IMR-90 (cell line): Measurements from ENCODE around the gene TSR3. TPM values are rescaled to one million over a fixed set of nuclear protein-coding genes. Genes with fewer than 3 reads are reported as not detected.

Experiments
- ATAC-seq: fragments of 200-7000 bp; cut with Tn5 transposase; 2 replicates; pipeline ENCODE4 v1.9.1; 2020; ENCODE audit warnings: low read depth, mild to moderate bottlenecking, moderate library complexity
- BruUV-seq: library from RNA; stranded (reverse); fragments of 400-500 nt; replicated peaks from 2 replicates; lab custom pipeline; 2021; lab: Mats Ljungman, UMichigan
- CTCF ChIA-PET: fragments of 300-600 bp; formaldehyde crosslinking; extraction: SDS; loops from one replicate; lab custom pipeline; 2021; ENCODE audit warnings: antibody characterized with exemption; lab: Yijun Ruan, JAX
- POLR2A ChIA-PET: fragments of 300-600 bp; sonication (Branson Sonifier 250); formaldehyde crosslinking; loops from one replicate; lab custom pipeline; 2022; ENCODE audit warnings: antibody characterized with exemption; ENCODE audit not compliant: unreplicated experiment; lab: Charles Lee
- DNase-seq: peaks from one replicate; pipeline ENCODE4 v3.0.0; 2013
- H2AFZ ChIP-seq: replicated peaks from 2 replicates; pipeline ENCODE3; 2013; ENCODE audit warnings: low read length, mild to moderate bottlenecking; ENCODE audit not compliant: poor library complexity
- H2AK5ac ChIP-seq: 2 replicates; pipeline ENCODE4 v1.6.1; 2013; ENCODE audit warnings: low read depth, low read length, inconsistent platforms
- H2AK9ac ChIP-seq: replicated peaks from 2 replicates; pipeline ENCODE3; 2013; ENCODE audit warnings: mild to moderate bottlenecking, low read depth, low read length, moderate library complexity; ENCODE audit not compliant: poor library complexity
- H2BK120ac ChIP-seq: 2 replicates; pipeline ENCODE4 v1.6.1; 2013; ENCODE audit warnings: low read depth, low read length, inconsistent platforms
- H2BK15ac ChIP-seq: 3 replicates; pipeline ENCODE4 v1.6.1; 2013; ENCODE audit warnings: low read depth, low read length, inconsistent platforms
- H2BK20ac ChIP-seq: 2 replicates; pipeline ENCODE4 v1.6.1; 2013; ENCODE audit warnings: low read depth, mild to moderate bottlenecking, inconsistent platforms, low read length, moderate library complexity
- H2BK5ac ChIP-seq: 2 replicates; pipeline ENCODE4 v1.6.1; 2013; ENCODE audit warnings: mild to moderate bottlenecking, low read depth, low read length, inconsistent platforms; ENCODE audit not compliant: poor library complexity, severe bottlenecking
- H3K14ac ChIP-seq: replicated peaks from 2 replicates; pipeline ENCODE4 v1.6.1; 2013; ENCODE audit warnings: low read depth, low read length, inconsistent platforms
- H3K18ac ChIP-seq: 2 replicates; pipeline ENCODE4 v1.6.1; 2013; ENCODE audit warnings: low read depth, low read length, control low read depth
- H3K23ac ChIP-seq: 2 replicates; pipeline ENCODE4 v1.6.1; 2013; ENCODE audit warnings: low read depth, low read length, inconsistent platforms
- H3K27ac ChIP-seq: 2 replicates; pipeline ENCODE4 v1.5.1; 2013; ENCODE audit warnings: mild to moderate bottlenecking, control low read depth, low read length; ENCODE audit not compliant: insufficient read depth
- H3K27me3 ChIP-seq: 2 replicates; pipeline ENCODE4 v1.6.1; 2013; ENCODE audit warnings: low read length; ENCODE audit not compliant: control insufficient read depth, insufficient read depth
- H3K36me3 ChIP-seq: 2 replicates; pipeline ENCODE4 v1.6.1; 2013; ENCODE audit warnings: low read length, mixed read lengths; ENCODE audit not compliant: control insufficient read depth, insufficient read depth
- H3K4ac ChIP-seq: 2 replicates; pipeline ENCODE4 v1.6.1; 2013; ENCODE audit warnings: low read depth, low read length, inconsistent platforms
- H3K4me1 ChIP-seq: 2 replicates; pipeline ENCODE4 v1.6.1; 2013; ENCODE audit warnings: low read length, mixed read lengths; ENCODE audit not compliant: control insufficient read depth, insufficient read depth
- H3K4me2 ChIP-seq: 2 replicates; pipeline ENCODE4 v1.6.1; 2013; ENCODE audit warnings: low read depth, mild to moderate bottlenecking, control low read depth, low read length, moderate library complexity
- H3K4me3 ChIP-seq: 2 replicates; pipeline ENCODE4 v1.5.1; 2013; ENCODE audit warnings: low read depth, mild to moderate bottlenecking, control low read depth, low read length, moderate library complexity; ENCODE audit not compliant: insufficient read depth
- H3K56ac ChIP-seq: 2 replicates; pipeline ENCODE4 v1.6.1; 2013; ENCODE audit warnings: low read length, inconsistent platforms; ENCODE audit not compliant: insufficient read depth; ENCODE audit errors: extremely low read depth
- H3K79me1 ChIP-seq, 2 experiments: 2 replicates each; pipeline ENCODE4 v1.6.1; 2013; ENCODE audit warnings: low read length in 2 of 2, inconsistent platforms in 1 of 2, low read depth in 1 of 2
- H3K9ac ChIP-seq: 2 replicates; pipeline ENCODE4 v1.6.1; 2013; ENCODE audit warnings: low read depth, low read length, control low read depth
- H3K9me1 ChIP-seq: 2 replicates; pipeline ENCODE4 v1.6.1; 2013; ENCODE audit warnings: low read length, inconsistent platforms; ENCODE audit not compliant: insufficient read depth
- H3K9me3 ChIP-seq: 2 replicates; pipeline ENCODE4 v1.6.1; 2013; ENCODE audit warnings: low read length; ENCODE audit not compliant: control insufficient read depth, insufficient read depth
- H4K20me1 ChIP-seq: 2 replicates; pipeline ENCODE4 v1.6.1; 2013; ENCODE audit warnings: low read length, inconsistent platforms; ENCODE audit not compliant: insufficient read depth
- H4K5ac ChIP-seq: 2 replicates; pipeline ENCODE4 v1.6.1; 2013; ENCODE audit warnings: mild to moderate bottlenecking, low read depth, low read length, control low read depth
- H4K8ac ChIP-seq, 2 experiments: 2 replicates each; pipeline ENCODE4 v1.6.1; 2013; ENCODE audit warnings: low read depth in 2 of 2, low read length in 2 of 2, control low read depth in 1 of 2, inconsistent platforms in 1 of 2
- H4K91ac ChIP-seq: 2 replicates; pipeline ENCODE4 v1.6.1; 2013; ENCODE audit warnings: low read depth, low read length, inconsistent platforms; ENCODE audit not compliant: insufficient read depth
- BHLHE40 ChIP-seq: fragments of 150-350 bp; IDR thresholded peaks from 2 replicates; pipeline ENCODE4 v1.6.1; 2016; ENCODE audit warnings: mild to moderate bottlenecking, low read depth, low read length
- CEBPB ChIP-seq: IDR thresholded peaks from 2 replicates; pipeline ENCODE4 v1.6.1; 2012; ENCODE audit warnings: low read depth, low read length, improper control_type of control experiment
- CHD1 ChIP-seq: IDR thresholded peaks from 2 replicates; pipeline ENCODE4 v1.6.1; 2012; ENCODE audit warnings: low read depth, low read length, improper control_type of control experiment
- CTCF ChIP-seq: conservative IDR thresholded peaks from 2 replicates; pipeline ENCODE4 v1.5.1; 2012; ENCODE audit warnings: mild to moderate bottlenecking, low read depth, low read length, improper control_type of control experiment
- MAFK ChIP-seq: IDR thresholded peaks from 2 replicates; pipeline ENCODE4 v1.6.1; 2012; ENCODE audit warnings: low read depth, low read length, improper control_type of control experiment
- MAZ ChIP-seq: IDR thresholded peaks from 2 replicates; pipeline ENCODE4 v1.6.1; 2012; ENCODE audit warnings: low read depth, mild to moderate bottlenecking, low read length, improper control_type of control experiment, moderate library complexity, borderline replicate concordance
- MXI1 ChIP-seq: IDR thresholded peaks from 2 replicates; pipeline ENCODE4 v1.6.1; 2012; ENCODE audit warnings: low read depth, mild to moderate bottlenecking, low read length, moderate library complexity, borderline replicate concordance
- NFE2L2 ChIP-seq: fragments of 150-350 bp; IDR thresholded peaks from 2 replicates; pipeline ENCODE4 v1.6.1; 2016; ENCODE audit warnings: low read depth, mild to moderate bottlenecking, low read length
- POLR2A ChIP-seq: IDR thresholded peaks from 2 replicates; pipeline ENCODE4 v1.6.1; 2012; ENCODE audit warnings: mild to moderate bottlenecking, low read depth, low read length
- RCOR1 ChIP-seq: IDR thresholded peaks from 2 replicates; pipeline ENCODE4 v1.6.1; 2012; ENCODE audit warnings: mild to moderate bottlenecking, low read length, improper control_type of control experiment; ENCODE audit not compliant: insufficient replicate concordance
- RFX5 ChIP-seq: IDR thresholded peaks from 2 replicates; pipeline ENCODE4 v1.8.0; 2012; ENCODE audit warnings: low read depth, mild to moderate bottlenecking, low read length, moderate library complexity
- WGBS, 2 experiments: methylation state at CpG; one replicate each; pipeline versions ENCODE4 v1.1.5 to v1.1.7; 2013; ENCODE audit warnings: missing lambda C conversion rate in 2 of 2; ENCODE audit not compliant: insufficient read length in 1 of 2; ENCODE audit errors: extremely low coverage in 2 of 2; 5-methylcytosine and 5-hydroxymethylcytosine counted together
- dilution Hi-C: fragments of 300-500 bp; cut with HindIII; formaldehyde crosslinking; loops from one replicate; pipeline ENCODE4 v1.14.3; 2018; ENCODE audit warnings: low sequenced_read_pairs; ENCODE audit not compliant: unreplicated experiment
- in situ Hi-C: fragments of 300-500 bp; cut with MboI; formaldehyde crosslinking; loops from 3 replicates; pipeline ENCODE4 v1.14.3; 2019; ENCODE audit warnings: low sequenced_read_pairs, inconsistent platforms, mixed read lengths
- intact Hi-C: fragments of 100-400 bp; cut with micrococcal nuclease; formaldehyde crosslinking; loops from 2 replicates; pipeline ENCODE4 v1.10.0; 2022
- polyA plus RNA-seq, 3 experiments: library from polyadenylated mRNA; depleted of rRNA; stranded (reverse); fragments of >200 nt; gene quantifications; 2 replicates each; pipeline ENCODE4 v1.2.3, GENCODE V29; 2012; ENCODE audit warnings: low replicate concordance in 1 of 3
- total RNA-seq: library from RNA; depleted of rRNA; stranded (reverse); fragments of >200 nt; gene quantifications from 2 replicates; pipeline ENCODE4 v1.2.3, GENCODE V29; 2012

Gene TSR3
- total and polyA plus RNA-seq, 2 of the 4 experiments (the other 2 are of a cell fraction): 38.0 to 52.9 TPM

GRCh38 chr16:1326391-1326790 is 25.3 kb downstream of the TSR3 start:
- H2BK5ac ChIP-seq: no peak overlapping the region
- H3K27ac ChIP-seq: no peak overlapping the region
- in situ Hi-C loops (no loop called here), intact Hi-C loops (no loop called here), dilution Hi-C loops (no loop called here)
- ATAC-seq (no peak), DNase-seq (no peak)
- no peaks in the 10 kb centered on the region; the same call in 1 of the 2 replicates for H3K4me1 ChIP-seq
- H3K4ac ChIP-seq: no peak overlapping the region
- no peak overlapping the region for H3K4me2 ChIP-seq
- no peak overlapping the region for H3K56ac ChIP-seq
- H3K9me3 ChIP-seq: peaks cover 3% of the 10 kb centered on the region; the same call in 1 of the 2 replicates
- POLR2A ChIA-PET: interaction anchor here (0.6 kb wide), 1 partner anchor 385 kb away, joined by 3 read pairs; no protein-coding TSS in a partner anchor
- no peak overlapping the region for H3K9ac ChIP-seq
- no peak overlapping the region for H4K8ac ChIP-seq
- peaks cover 30% of the 10 kb centered on the region for H4K20me1 ChIP-seq
- TF ChIP-seq CTCF (no peak), RCOR1 (no peak), CEBPB (no peak), POLR2A (no peak), MAFK (no peak), CHD1 (no peak), MXI1 (no peak), NFE2L2 (no peak), BHLHE40 (no peak), MAZ (no peak), RFX5 (no peak)
- peaks cover 34% of the 10 kb centered on the region for H3K36me3 ChIP-seq
- H2BK20ac ChIP-seq: no peak overlapping the region
- H2AK5ac ChIP-seq: no peak overlapping the region
- H3K9me1 ChIP-seq: no peaks in the 10 kb centered on the region
- H2AK9ac ChIP-seq: no peak overlapping the region
- peaks cover 0 to 10% of the 10 kb centered on the region in 2 experiments; a peak in 1 of 4 replicates for H3K79me1 ChIP-seq
- no peak overlapping the region for H3K18ac ChIP-seq
- WGBS, 2 experiments: no CpG with 5 or more reads among the region's 17 CpGs
- H2BK15ac ChIP-seq: no peak overlapping the region
- CTCF ChIA-PET: no interaction called here
- H3K27me3 ChIP-seq: peaks cover 2% of the 10 kb centered on the region; the same call in 1 of the 2 replicates
- no peak overlapping the region for H4K91ac ChIP-seq
- H3K4me3 ChIP-seq: no peak overlapping the region
- no peak overlapping the region for H2BK120ac ChIP-seq
- H3K14ac ChIP-seq: no peak overlapping the region
- no TSS peak for BruUV-seq
- H4K5ac ChIP-seq: no peak overlapping the region
- no peak overlapping the region for H3K23ac ChIP-seq
- H2AFZ ChIP-seq: no peak overlapping the region
